Measurements from ENCODE around the gene PANK1. TPM values are rescaled to one million over a fixed set of nuclear protein-coding genes. Genes with fewer than 3 reads are reported as not detected.
"Not testable (repeated sequence)": the region's sequence is repeated elsewhere in the genome, so short reads cannot be mapped to it uniquely, and the experiment has no call there.

PANK1 gene
- total and polyA plus RNA-seq, 9 of the 15 experiments (the other 6 are each of a cell fraction or from before 2014, with no cell fraction given): 1.7 to 10.7 (median 6.5) TPM

DNA sequence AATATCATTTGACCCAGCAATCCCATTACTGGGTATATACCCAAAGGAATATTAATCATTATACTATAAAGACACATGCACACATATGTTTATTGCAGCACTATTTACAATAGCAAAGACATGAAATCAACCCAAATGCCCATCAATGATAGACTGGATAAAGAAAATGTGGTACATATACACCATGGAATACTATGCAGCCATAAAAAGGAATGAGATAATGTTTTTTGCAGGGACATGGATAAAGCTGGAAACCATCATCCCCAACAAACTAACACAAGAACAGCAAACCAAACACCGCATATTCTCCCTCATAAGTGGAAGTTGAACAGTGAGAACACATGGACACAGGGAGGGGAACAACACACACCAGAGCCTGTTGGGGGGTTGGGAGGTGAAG is 98.4 kb downstream of the PANK1 start:
- in situ Hi-C loops (cut with MboI); H3K27ac ChIP-seq (ENCODE audit: extremely low read depth, low read depth, low read length); H3K27me3 ChIP-seq (ENCODE audit: control insufficient read depth in 2 of 2, insufficient read depth in 2 of 2, low read length in 2 of 2); H4K20me1 ChIP-seq (replicated peaks; ENCODE audit: control insufficient read depth, insufficient read depth, low read length); H3K79me2 ChIP-seq (ENCODE audit: control insufficient read depth, insufficient read depth, low read length); H3K9me1 ChIP-seq (ENCODE audit: control insufficient read depth, insufficient read depth, low read length); H3K4me1 ChIP-seq (replicated peaks in 1 of 2; ENCODE audit: control insufficient read depth in 2 of 2, insufficient read depth in 2 of 2, low read length in 2 of 2); ATAC-seq; CTCF ChIA-PET (ENCODE audit: low intra/inter-chr PET ratio); H3K4me2 ChIP-seq (ENCODE audit: insufficient read depth, low read length); POLR2A ChIA-PET; H3K9ac ChIP-seq (ENCODE audit: insufficient read depth in 1 of 2, low read depth in 2 of 2, low read length in 2 of 2); intact Hi-C loops (cut with micrococcal nuclease); H3K9me3 ChIP-seq (replicated peaks; ENCODE audit: control insufficient read depth, insufficient read depth, low read depth, low read length); H3K4me3 ChIP-seq; BruUV-seq (replicated peaks); H3K36me3 ChIP-seq (ENCODE audit: control insufficient read depth, insufficient read depth, low read length); FAIRE-seq; H2AFZ ChIP-seq (ENCODE audit: low read depth, low read length); DNase-seq (ENCODE audit: extremely low read depth in 1 of 4, low spot score in 3 of 4): not testable (repeated sequence)
- 0% methylated on average over 1 of the region's 1 CpG for WGBS (ENCODE audit: insufficient coverage, low coverage, missing lambda C conversion rate)

- in situ Hi-C loops (cut with MboI): no loop called here
- CTCF ChIA-PET (ENCODE audit: low intra/inter-chr PET ratio): no interaction called here
- BruUV-seq (replicated peaks): no TSS peak
- TF ChIP-seq NFYB (IDR thresholded peaks at IDR 0.05; ENCODE audit: extremely low read depth, insufficient read length) (no peak), HBP1 (CRISPR knock-in tag; IDR thresholded peaks at IDR 0.05) (no peak), BDP1 (IDR thresholded peaks at IDR 0.05; ENCODE audit: insufficient read depth, insufficient read length) (no peak), CBX8 (IDR thresholded peaks at IDR 0.05; ENCODE audit: borderline replicate concordance, extremely low read depth, low read depth, low read length, poor library complexity, severe bottlenecking) (no peak), RFX7 (CRISPR knock-in tag; IDR thresholded peaks at IDR 0.05) (no peak), ASH1L (IDR thresholded peaks at IDR 0.05; ENCODE audit: borderline replicate concordance, low read depth, partially characterized antibody) (no peak), SRSF3 (IDR thresholded peaks at IDR 0.05; ENCODE audit: insufficient read depth, low read length) (no peak), NELFE (IDR thresholded peaks at IDR 0.05; ENCODE audit: insufficient read depth, insufficient read length) (no peak), HDAC2 (IDR thresholded peaks at IDR 0.05) (no peak), ARID2 (IDR thresholded peaks at IDR 0.05) (no peak), HEY1 (CRISPR knock-in tag; IDR thresholded peaks at IDR 0.05; ENCODE audit: borderline replicate concordance) (no peak), CBFB (CRISPR knock-in tag; IDR thresholded peaks at IDR 0.05) (no peak)
- TF ChIP-seq, protein P1, sequence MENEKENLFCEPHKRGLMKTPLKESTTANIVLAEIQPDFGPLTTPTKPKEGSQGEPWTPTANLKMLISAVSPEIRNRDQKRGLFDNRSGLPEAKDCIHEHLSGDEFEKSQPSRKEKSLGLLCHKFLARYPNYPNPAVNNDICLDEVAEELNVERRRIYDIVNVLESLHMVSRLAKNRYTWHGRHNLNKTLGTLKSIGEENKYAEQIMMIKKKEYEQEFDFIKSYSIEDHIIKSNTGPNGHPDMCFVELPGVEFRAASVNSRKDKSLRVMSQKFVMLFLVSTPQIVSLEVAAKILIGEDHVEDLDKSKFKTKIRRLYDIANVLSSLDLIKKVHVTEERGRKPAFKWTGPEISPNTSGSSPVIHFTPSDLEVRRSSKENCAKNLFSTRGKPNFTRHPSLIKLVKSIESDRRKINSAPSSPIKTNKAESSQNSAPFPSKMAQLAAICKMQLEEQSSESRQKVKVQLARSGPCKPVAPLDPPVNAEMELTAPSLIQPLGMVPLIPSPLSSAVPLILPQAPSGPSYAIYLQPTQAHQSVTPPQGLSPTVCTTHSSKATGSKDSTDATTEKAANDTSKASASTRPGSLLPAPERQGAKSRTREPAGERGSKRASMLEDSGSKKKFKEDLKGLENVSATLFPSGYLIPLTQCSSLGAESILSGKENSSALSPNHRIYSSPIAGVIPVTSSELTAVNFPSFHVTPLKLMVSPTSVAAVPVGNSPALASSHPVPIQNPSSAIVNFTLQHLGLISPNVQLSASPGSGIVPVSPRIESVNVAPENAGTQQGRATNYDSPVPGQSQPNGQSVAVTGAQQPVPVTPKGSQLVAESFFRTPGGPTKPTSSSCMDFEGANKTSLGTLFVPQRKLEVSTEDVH (IDR thresholded peaks at IDR 0.05; ENCODE audit: low read depth, partially characterized antibody): no peak
Measured at GRCh38 chr10:89543841-89544240, 101.2 kb downstream of the PANK1 start.

More at GRCh38 chr10:89543841-89544240, 101.2 kb downstream of the PANK1 start:
- POLR2A ChIA-PET: no interaction called here
- H3K4me3 ChIP-seq: no peak overlapping the region
- no peak overlapping the region for H3K9ac ChIP-seq (ENCODE audit: insufficient read depth in 1 of 2, low read depth in 2 of 2, low read length in 2 of 2)
- H3K9me3 ChIP-seq (replicated peaks; ENCODE audit: control insufficient read depth, insufficient read depth, low read depth, low read length): no peaks in the 10 kb centered on the region
- H3K27me3 ChIP-seq (ENCODE audit: control insufficient read depth in 2 of 2, insufficient read depth in 2 of 2, low read length in 2 of 2): no peaks in the 10 kb centered on the region
- H2AFZ ChIP-seq (ENCODE audit: low read depth, low read length): no peak overlapping the region
- intact Hi-C loops (cut with micrococcal nuclease): no loop called here
- DNase-seq (ENCODE audit: extremely low read depth in 1 of 4, low spot score in 3 of 4): no peak
- no peaks in the 10 kb centered on the region for H3K9me1 ChIP-seq (ENCODE audit: control insufficient read depth, insufficient read depth, low read length)
- 4% methylated on average over 3 of the region's 3 CpGs for WGBS (ENCODE audit: insufficient coverage, low coverage, missing lambda C conversion rate)
- H3K4me1 ChIP-seq (replicated peaks in 1 of 2; ENCODE audit: control insufficient read depth in 2 of 2, insufficient read depth in 2 of 2, low read length in 2 of 2): no peaks in the 10 kb centered on the region
- no peak for FAIRE-seq
- H3K27ac ChIP-seq (ENCODE audit: extremely low read depth, low read depth, low read length): no peak overlapping the region
- no peak overlapping the region for H3K4me2 ChIP-seq (ENCODE audit: insufficient read depth, low read length)
- no peak for ATAC-seq
- no peaks in the 10 kb centered on the region for H3K36me3 ChIP-seq (ENCODE audit: control insufficient read depth, insufficient read depth, low read length)
- no peaks in the 10 kb centered on the region for H3K79me2 ChIP-seq (ENCODE audit: control insufficient read depth, insufficient read depth, low read length)
- H4K20me1 ChIP-seq (replicated peaks; ENCODE audit: control insufficient read depth, insufficient read depth, low read length): no peaks in the 10 kb centered on the region
